H1 (cell line): ENCODE data around the gene STOML1. TPM values are rescaled to one million over a fixed set of nuclear protein-coding genes. Genes with fewer than 3 reads are reported as not detected.

Experiments used
- CTCF ChIA-PET: fragments of 300-600 bp; sonication (Branson Sonifier 250); formaldehyde crosslinking; loops from one replicate; lab custom pipeline; 2021; ENCODE audit not compliant: partially characterized antibody; lab: Charles Lee
- POLR2A ChIA-PET: fragments of 300-600 bp; sonication (Branson Sonifier 250); formaldehyde crosslinking; loops from one replicate; lab custom pipeline; 2021; ENCODE audit warnings: inconsistent platforms; ENCODE audit not compliant: partially characterized antibody; lab: Charles Lee
- DNase-seq, 2 experiments: peaks; one replicate each; pipeline versions ENCODE4 v3.0.0 to v3.0.0-alpha.2; 2010 to 2022; ENCODE audit warnings: low spot score in 2 of 2, low read depth in 1 of 2, mixed read lengths in 1 of 2
- FAIRE-seq: peaks from 2 replicates; lab custom pipeline; 2011; peaks lifted over from hg19 to GRCh38; lab: Jason Lieb, UNC
- H2AFZ ChIP-seq: 2 replicates; pipeline ENCODE4 v1.8.1; 2012; ENCODE audit warnings: low read length, inconsistent platforms
- H2AK5ac ChIP-seq: 2 replicates; pipeline ENCODE4 v1.6.1; 2013; ENCODE audit warnings: low read depth, low read length
- H2BK120ac ChIP-seq: replicated peaks from 2 replicates; pipeline ENCODE3; 2013; ENCODE audit warnings: low read depth, low read length, inconsistent platforms
- H2BK12ac ChIP-seq: 2 replicates; pipeline ENCODE4 v1.6.1; 2013; ENCODE audit warnings: low read depth, low read length
- H2BK15ac ChIP-seq: 2 replicates; pipeline ENCODE4 v1.6.1; 2013; ENCODE audit warnings: low read length
- H2BK20ac ChIP-seq: 2 replicates; pipeline ENCODE4 v1.6.1; 2013; ENCODE audit warnings: low read length
- H2BK5ac ChIP-seq: 2 replicates; pipeline ENCODE4 v1.6.1; 2013; ENCODE audit warnings: low read depth, low read length
- H3K14ac ChIP-seq: 2 replicates; pipeline ENCODE4 v1.6.1; 2013; ENCODE audit warnings: inconsistent platforms; ENCODE audit not compliant: insufficient read length
- H3K18ac ChIP-seq: 2 replicates; pipeline ENCODE4 v1.6.1; 2013; ENCODE audit warnings: low read length; ENCODE audit errors: extremely low read depth
- H3K23ac ChIP-seq: 2 replicates; pipeline ENCODE4 v1.6.1; 2013; ENCODE audit warnings: inconsistent platforms; ENCODE audit not compliant: insufficient read length
- H3K23me2 ChIP-seq: 2 replicates; pipeline ENCODE4 v1.6.1; 2013; ENCODE audit warnings: low read depth, low read length
- H3K27ac ChIP-seq: 2 replicates; pipeline ENCODE4 v1.6.1; 2011; ENCODE audit warnings: low read depth, low read length, inconsistent platforms
- H3K27me3 ChIP-seq, 4 experiments: replicated peaks in 1 of 4; 1 replicate in 1 of 4; 2 replicates in 3 of 4; pipeline versions ENCODE4 v1.6.1 to v1.8.1; 2011 to 2013; ENCODE audit warnings: low read length in 3 of 4, mild to moderate bottlenecking in 3 of 4, inconsistent platforms in 2 of 4, mixed read lengths in 2 of 4, moderate library complexity in 1 of 4; ENCODE audit not compliant: control insufficient read depth in 3 of 4, insufficient read depth in 3 of 4; ENCODE audit errors: extremely low read depth in 1 of 4
- H3K36me3 ChIP-seq, 4 experiments: 2 replicates each; pipeline versions ENCODE4 v1.6.1 to v1.8.1; 2011 to 2013; ENCODE audit warnings: mild to moderate bottlenecking in 4 of 4, low read length in 3 of 4, moderate library complexity in 2 of 4, control low read depth in 1 of 4, inconsistent platforms in 1 of 4; ENCODE audit not compliant: insufficient read depth in 4 of 4, control insufficient read depth in 2 of 4
- H3K4ac ChIP-seq: replicated peaks from 2 replicates; pipeline ENCODE3; 2013; ENCODE audit warnings: low read length, low read depth, mixed read lengths, inconsistent platforms; ENCODE audit not compliant: insufficient read length
- H3K4me1 ChIP-seq, 4 experiments: replicated peaks in 1 of 4; 1 replicate in 1 of 4; 2 replicates in 3 of 4; pipeline versions ENCODE4 v1.6.1 to v1.8.1; 2011 to 2013; ENCODE audit warnings: low read length in 3 of 4, inconsistent platforms in 2 of 4, mixed read lengths in 1 of 4; ENCODE audit not compliant: insufficient read depth in 4 of 4, control insufficient read depth in 3 of 4
- H3K4me2 ChIP-seq, 2 experiments: 2 replicates each; pipeline versions ENCODE4 v1.6.1 to v1.8.1; 2011 to 2013; ENCODE audit warnings: low read depth in 2 of 2, low read length in 2 of 2, control low read depth in 1 of 2, inconsistent platforms in 1 of 2, mild to moderate bottlenecking in 1 of 2; ENCODE audit not compliant: insufficient read depth in 1 of 2
- H3K4me3 ChIP-seq, 4 experiments: fragments of 200-600, 300-600 bp in 1 of 4; sonication (generic), shearing (Covaris generic), sonication (Bioruptor Twin) in 1 of 4; 2 replicates each; pipeline versions ENCODE4 v1.5.1 to v1.8.1; 2011 to 2016; ENCODE audit warnings: low read length in 4 of 4, low read depth in 3 of 4, control low read depth in 2 of 4, inconsistent platforms in 2 of 4, mild to moderate bottlenecking in 2 of 4, mixed read lengths in 1 of 4, moderate library complexity in 1 of 4; ENCODE audit not compliant: insufficient read depth in 2 of 4; ENCODE audit errors: extremely low read depth in 1 of 4
- H3K56ac ChIP-seq: replicated peaks from 2 replicates; pipeline ENCODE3; 2013; ENCODE audit warnings: low read depth, mild to moderate bottlenecking, mixed read lengths, low read length, inconsistent platforms; ENCODE audit not compliant: insufficient read length
- H3K79me1 ChIP-seq: 2 replicates; pipeline ENCODE4 v1.6.1; 2013; ENCODE audit warnings: low read depth, low read length, control low read depth
- H3K79me2 ChIP-seq, 2 experiments: 2 replicates each; pipeline versions ENCODE4 v1.6.1 to v1.8.1; 2012 to 2013; ENCODE audit warnings: low read length in 2 of 2, mild to moderate bottlenecking in 2 of 2, inconsistent platforms in 1 of 2; ENCODE audit not compliant: insufficient read depth in 2 of 2, control insufficient read depth in 1 of 2
- H3K9ac ChIP-seq, 4 experiments: replicated peaks in 1 of 4; 1 replicate in 1 of 4; 2 replicates in 3 of 4; pipeline versions ENCODE4 v1.6.1 to v1.8.1; 2011 to 2013; ENCODE audit warnings: low read depth in 3 of 4, low read length in 3 of 4, control low read depth in 2 of 4, mild to moderate bottlenecking in 2 of 4, moderate library complexity in 2 of 4, inconsistent platforms in 1 of 4; ENCODE audit errors: extremely low read depth in 1 of 4
- H3K9me3 ChIP-seq, 2 experiments: 2 replicates each; pipeline versions ENCODE4 v1.6.1 to v1.8.1; 2012 to 2013; ENCODE audit warnings: mild to moderate bottlenecking in 2 of 2, moderate library complexity in 2 of 2, control low read depth in 1 of 2, inconsistent platforms in 1 of 2, low read depth in 1 of 2, low read length in 1 of 2, mixed read lengths in 1 of 2; ENCODE audit not compliant: insufficient read depth in 2 of 2
- H4K20me1 ChIP-seq, 2 experiments: replicated peaks in 1 of 2; 2 replicates each; pipeline versions ENCODE3 to v1.8.1; 2011 to 2013; ENCODE audit warnings: inconsistent platforms in 2 of 2, low read length in 2 of 2, mild to moderate bottlenecking in 1 of 2; ENCODE audit not compliant: insufficient read depth in 2 of 2, control insufficient read depth in 1 of 2
- H4K5ac ChIP-seq: 2 replicates; pipeline ENCODE4 v1.6.1; 2013; ENCODE audit warnings: low read length, low read depth, mixed read lengths, inconsistent platforms; ENCODE audit not compliant: insufficient read length
- H4K8ac ChIP-seq: 2 replicates; pipeline ENCODE4 v1.8.0; 2013; ENCODE audit warnings: mild to moderate bottlenecking, moderate library complexity, low read length, inconsistent platforms; ENCODE audit not compliant: insufficient read depth; ENCODE audit errors: extremely low read depth
- H4K91ac ChIP-seq: replicated peaks from 2 replicates; pipeline ENCODE3; 2013; ENCODE audit warnings: low read length, mixed read lengths, inconsistent platforms; ENCODE audit not compliant: insufficient read length
- ASH2L ChIP-seq: fragments of 200-600, 300-600 bp; sonication (generic); IDR thresholded peaks from one replicate; pipeline ENCODE4 v1.7.1; 2017; ENCODE audit warnings: low read length
- NANOG ChIP-seq: IDR thresholded peaks from 2 replicates; pipeline ENCODE4 v1.6.1; 2011; ENCODE audit warnings: low read length, low read depth, mild to moderate bottlenecking, inconsistent platforms; ENCODE audit not compliant: insufficient read depth, poor library complexity, severe bottlenecking
- RFX5 ChIP-seq: IDR thresholded peaks from 2 replicates; pipeline ENCODE4 v1.6.1; 2011; ENCODE audit warnings: low read depth, low read length, improper control_type of control experiment, borderline replicate concordance
- SIX5 ChIP-seq: IDR thresholded peaks from 2 replicates; pipeline ENCODE4 v1.6.1; 2011; ENCODE audit warnings: mild to moderate bottlenecking, low read depth, low read length
- SP2 ChIP-seq: IDR thresholded peaks from 2 replicates; pipeline ENCODE4 v1.6.1; 2012; ENCODE audit warnings: mild to moderate bottlenecking, low read length, inconsistent platforms
- SUZ12 ChIP-seq: fragments of 200-600 bp; sonication (generic); IDR thresholded peaks from 2 replicates; pipeline ENCODE4 v1.6.1; 2012; ENCODE audit warnings: mild to moderate bottlenecking, inconsistent platforms, low read length, moderate library complexity, mixed read lengths
- TAF7 ChIP-seq: optimal IDR thresholded peaks from 2 replicates; pipeline ENCODE3; 2011; ENCODE audit warnings: low read depth, mild to moderate bottlenecking, inconsistent platforms, low read length, moderate library complexity, borderline replicate concordance
- WGBS, 2 experiments: shearing (Covaris generic) in 1 of 2; methylation state at CpG; one replicate each; pipeline versions ENCODE4 v1.1.6 to v1.1.7; 2013 to 2015; ENCODE audit warnings: low lambda C conversion rate in 2 of 2, mixed read lengths in 2 of 2, inconsistent platforms in 1 of 2, low coverage in 1 of 2, missing lambda C conversion rate in 1 of 2; ENCODE audit not compliant: insufficient replicate concordance in 2 of 2, insufficient coverage in 1 of 2, insufficient read length in 1 of 2; ENCODE audit errors: extremely low coverage in 1 of 2, missing lambda C conversion rate in 1 of 2; 5-methylcytosine and 5-hydroxymethylcytosine counted together
- polyA plus RNA-seq, 7 experiments: library from polyadenylated mRNA; depleted of rRNA in 3 of 7; stranded (reverse) in 5 of 7; unstranded in 2 of 7; fragments of >200 nt in 5 of 7; fragments of 200-250 nt in 2 of 7; gene quantifications; 1 replicate in 5 of 7; 2 replicates in 1 of 7; 4 replicates in 1 of 7; pipeline versions ENCODE4 v1.2.1 to v1.2.3, GENCODE V29; 2011 to 2013; ENCODE audit warnings: missing spikeins in 2 of 7, mixed read lengths in 2 of 7
- total RNA-seq: library from RNA; stranded (reverse); fragmentation: NEBNext Ultra II Directional; extraction: Animal tissue kit (Norgen Biotek cat#: 25700); gene quantifications from 2 replicates; pipeline ENCODE4 v1.2.1, GENCODE V29; 2021

The STOML1 gene
- total and polyA plus RNA-seq, 2 of the 8 experiments (the other 6 are each of a cell fraction or from before 2014, with no cell fraction given), result 2.6 to 3.2 TPM

GRCh38 chr15:74028646-74029045, 36.6 kb upstream of the STOML1 start:
- 83% methylated on average over 3 of the region's 3 CpGs; no CpG with 5 or more reads in 1 of the 2 experiments for whole genome bisulfite sequencing, 2 experiments
- Histone ChIP-seq H3K79me2 (no peaks in the 10 kb centered on the region), H3K9ac (no peak overlapping the region), H3K27me3 (no peaks in the 10 kb centered on the region), H2BK20ac (no peak overlapping the region), H2BK15ac (no peak overlapping the region), H3K14ac (no peak overlapping the region), H3K9me3 (no peaks in the 10 kb centered on the region), H3K79me1 (no peaks in the 10 kb centered on the region), H3K4me3 (no peak overlapping the region), H3K4me2 (no peak overlapping the region), H4K5ac (no peak overlapping the region), H3K23ac (no peak overlapping the region), H3K4me1 (no peaks in the 10 kb centered on the region), H3K27ac (no peak overlapping the region), H4K20me1 (peaks cover 0 to 7% of the 10 kb centered on the region in 2 experiments), H2BK12ac (no peak overlapping the region), H3K23me2 (no peaks in the 10 kb centered on the region), H3K4ac (no peak overlapping the region), H4K8ac (no peak overlapping the region), H4K91ac (no peak overlapping the region), H2BK5ac (no peak overlapping the region), H3K18ac (no peak overlapping the region), H3K36me3 (peaks cover 0 to 6% (median under 1%) of the 10 kb centered on the region in 4 experiments; a peak in 5 of 8 replicates), H2BK120ac (no peak overlapping the region), H2AFZ (no peak overlapping the region), H2AK5ac (no peak overlapping the region), H3K56ac (no peak overlapping the region)
- FAIRE-seq (no peak), DNase-seq (no peak)
- POLR2A ChIA-PET, result interaction anchor here (0.6 kb wide), 1 partner anchor 433 kb away, joined by 6 read pairs; no protein-coding TSS in a partner anchor
- TF ChIP-seq TAF7 (no peak), RFX5 (no peak), ASH2L (no peak), SP2 (no peak), SUZ12 (no peak), SIX5 (no peak), NANOG (no peak)
- CTCF ChIA-PET, result interaction anchor here (0.6 to 1.2 kb wide), 2 partner anchors 18 to 64 kb away, joined by 4 to 5 read pairs; no protein-coding TSS in a partner anchor
